Activated CD4-positive, alpha-beta T cell treated with anti-CD3 and anti-CD28 coated beads for 24 hours (primary cell): ENCODE data around the gene GPBAR1.
"Not testable (repeated sequence)": the region's sequence is repeated elsewhere in the genome, so short reads cannot be mapped to it uniquely, and the experiment has no call there.

ENCODE experiments used
- DNase-seq, 2 donors: peaks; one replicate each; pipeline ENCODE4 v3.0.0-alpha.2; 2020; ENCODE audit warnings: low read depth in 2 of 2

The GPBAR1 gene

DNA sequence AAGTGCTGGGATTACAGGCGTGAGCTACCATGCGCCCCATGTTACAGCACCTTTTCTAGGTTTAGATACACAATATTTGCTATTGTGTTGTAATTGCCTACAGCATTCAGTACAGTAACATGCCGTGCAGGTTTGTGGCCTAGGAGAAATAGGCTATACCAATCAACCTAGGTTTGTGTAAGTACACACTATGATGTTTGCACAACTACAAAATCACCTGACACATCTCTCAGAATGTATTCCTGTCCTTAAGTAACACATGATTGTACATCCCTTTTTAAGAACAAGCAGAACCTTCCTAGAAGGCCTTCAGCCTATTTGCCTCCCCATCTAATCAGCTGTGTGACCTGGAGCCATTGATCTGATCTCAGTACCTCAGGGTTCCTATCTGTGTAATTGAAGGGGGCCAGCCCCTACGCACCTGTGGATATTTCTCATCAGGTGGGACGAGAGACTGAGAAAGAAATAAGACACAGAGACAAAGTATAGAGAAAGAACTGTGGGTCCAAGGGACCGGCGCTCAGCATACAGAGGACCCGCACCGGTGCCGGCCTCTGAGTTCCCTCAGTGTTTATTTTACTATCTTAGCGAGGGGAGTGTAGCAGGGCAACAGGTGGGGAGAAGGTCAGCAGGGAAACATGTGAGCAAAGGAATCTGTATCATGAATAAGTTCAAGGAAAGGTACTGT is 50.2 kb downstream of the GPBAR1 start:
- no peak for DNase-seq

GRCh38 chr2:218311541-218312266 is 50.9 kb downstream of the GPBAR1 start:
- not testable (repeated sequence) for DNase-seq

DNA sequence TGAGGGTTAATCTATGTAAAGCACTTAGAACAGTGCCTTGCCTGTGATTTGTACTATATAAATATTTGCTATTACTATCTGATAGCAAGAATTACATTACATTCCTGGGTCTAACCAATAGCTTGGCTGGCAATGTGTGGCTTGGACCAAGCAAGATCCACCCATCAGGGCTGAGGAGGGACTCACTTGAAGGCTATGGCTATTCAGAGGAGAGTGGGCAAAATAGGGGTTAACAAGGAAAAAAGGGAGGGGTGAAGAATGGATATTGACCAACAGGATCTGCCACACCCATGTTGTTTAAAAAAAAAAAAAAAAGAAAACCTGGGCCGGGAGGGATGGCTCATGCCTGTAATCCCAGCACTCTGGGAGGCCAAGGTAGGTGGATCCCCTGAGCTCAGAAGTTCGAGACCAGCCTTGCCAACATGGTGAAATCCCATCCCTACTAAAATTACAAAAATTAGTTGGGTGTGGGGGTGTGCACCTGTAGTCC is 51.5 kb downstream of the GPBAR1 start:
- no peak for DNase-seq

- no peak for DNase-seq
These were observed 52.5 kb downstream of the GPBAR1 start for GRCh38 chr2:218313356-218313755.
